HG02588 (cell line): Measurements from ENCODE around the gene SMOC2.
"Not testable (repeated sequence)": the region's sequence is repeated elsewhere in the genome, so short reads cannot be mapped to it uniquely, and the experiment has no call there.

Source experiments
- ATAC-seq: cut with Tn5 transposase; IDR thresholded peaks from one replicate; pipeline ENCODE4 v1.9.1; 2021; ENCODE audit warnings: mild to moderate bottlenecking, moderate library complexity; ENCODE audit not compliant: unreplicated experiment

The SMOC2 gene

DNA sequence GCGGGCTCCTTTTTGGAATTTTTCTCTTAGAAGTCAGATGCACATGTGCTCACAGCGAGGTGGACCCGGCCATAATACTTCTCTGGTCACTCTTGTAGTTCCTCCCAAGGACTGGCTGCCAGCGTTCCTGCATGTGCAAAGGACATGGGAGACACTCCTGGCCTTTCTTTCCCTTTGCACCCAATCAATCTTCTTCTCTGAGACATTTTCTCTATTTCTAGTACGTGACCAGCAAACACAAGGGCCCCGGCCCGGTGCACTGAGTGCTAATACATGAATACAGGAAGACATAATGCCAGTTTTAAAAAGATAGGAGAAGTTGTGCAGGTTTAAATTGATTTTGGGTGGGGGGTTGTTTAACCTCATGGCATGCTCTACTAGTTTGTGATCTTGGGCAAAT, 233.6 kb downstream of the SMOC2 start:
- no peak for ATAC-seq

- no peak for ATAC-seq
These were observed 234.4 kb downstream of the SMOC2 start for GRCh38 chr6:168675375-168675774.

DNA sequence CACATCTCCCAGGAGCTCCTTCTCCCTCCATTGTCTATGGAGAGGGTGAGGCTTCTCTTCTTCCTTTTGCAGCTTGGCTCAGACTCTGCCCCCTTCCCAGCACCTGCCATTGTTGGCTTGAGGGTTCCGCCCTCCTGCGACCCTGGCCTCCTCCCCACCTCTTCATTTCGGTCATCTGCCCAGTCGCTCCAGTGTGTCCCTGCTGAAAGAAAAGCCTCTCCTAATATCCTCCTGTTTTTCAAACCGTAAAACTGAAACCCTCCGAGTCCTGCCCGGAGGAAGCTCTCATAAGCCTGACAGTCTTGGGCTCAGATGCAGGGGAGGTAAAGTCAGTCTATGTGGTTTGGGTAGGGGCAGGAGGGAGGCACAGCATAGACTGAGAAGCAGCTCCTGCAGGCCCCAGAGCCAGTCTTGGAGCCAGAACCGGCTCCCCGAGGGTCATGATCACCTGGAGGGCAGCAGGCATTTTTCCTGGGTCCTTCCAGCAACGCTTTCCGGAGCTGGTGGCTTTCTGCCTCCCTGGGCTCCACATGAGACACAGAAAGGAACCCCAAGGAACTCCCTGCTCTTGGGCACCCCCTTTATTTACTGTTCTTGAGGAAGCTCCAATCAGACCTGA, 235.1 kb downstream of the SMOC2 start:
- ATAC-seq: no peak

DNA sequence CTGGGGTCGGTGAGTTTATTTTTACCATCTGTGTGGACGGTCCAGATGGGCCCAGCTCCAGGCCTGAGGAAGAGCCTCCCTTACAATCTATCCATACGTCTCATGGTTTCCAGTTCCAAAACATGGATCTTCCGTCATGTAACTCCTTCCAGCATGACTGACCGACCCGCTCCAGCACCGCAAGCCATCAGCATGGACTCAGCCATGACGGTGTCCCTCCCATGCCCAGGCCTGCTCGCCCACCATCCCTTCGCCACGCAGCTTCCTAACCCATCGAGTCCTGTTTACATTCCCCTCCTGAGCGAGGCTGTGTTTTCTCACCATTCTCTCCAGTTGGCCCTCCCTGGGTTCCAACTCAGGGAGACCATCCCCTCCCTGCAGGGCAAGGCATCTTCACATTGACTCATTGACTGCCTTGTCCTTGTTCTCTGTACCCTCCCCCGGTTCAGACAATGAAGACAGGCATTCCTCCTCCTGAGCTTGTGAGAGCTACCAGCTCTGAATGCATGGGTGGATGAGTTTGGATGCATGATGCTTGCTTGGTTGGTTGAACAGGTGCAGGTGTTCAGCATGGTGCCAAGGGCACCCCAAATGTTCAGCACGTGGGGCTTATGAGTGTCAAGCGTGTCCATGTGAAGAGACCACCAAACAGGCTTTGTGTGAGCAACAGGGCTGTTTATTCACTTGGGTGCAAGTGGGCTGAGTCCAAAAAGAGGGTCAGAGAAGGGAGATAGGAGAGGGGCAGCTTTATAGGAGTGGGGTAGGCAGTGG, 235.8 kb downstream of the SMOC2 start:
- no peak for ATAC-seq

DNA sequence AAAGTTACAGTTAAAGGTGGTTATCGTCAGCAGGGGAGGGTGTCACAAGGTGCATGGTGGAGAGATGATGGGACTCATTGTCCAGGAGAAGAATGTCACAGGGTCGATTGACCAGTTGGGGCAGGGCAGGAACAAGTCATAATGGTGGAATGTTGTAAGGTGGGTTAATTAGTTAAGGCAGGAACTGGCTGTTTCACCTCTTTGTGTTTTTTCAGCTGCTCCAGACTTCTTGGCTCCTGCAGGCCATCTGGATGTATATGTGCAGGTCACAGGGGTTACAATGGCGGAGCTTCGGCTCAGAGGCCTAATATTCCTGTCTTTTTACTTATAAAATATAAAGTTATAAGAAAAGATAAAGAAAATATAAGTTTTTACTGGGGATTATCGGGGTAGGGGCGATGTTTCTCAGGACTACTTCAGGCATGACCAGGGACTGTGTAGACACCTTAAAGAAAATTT, 236.4 kb downstream of the SMOC2 start:
- not testable (repeated sequence) for ATAC-seq

DNA sequence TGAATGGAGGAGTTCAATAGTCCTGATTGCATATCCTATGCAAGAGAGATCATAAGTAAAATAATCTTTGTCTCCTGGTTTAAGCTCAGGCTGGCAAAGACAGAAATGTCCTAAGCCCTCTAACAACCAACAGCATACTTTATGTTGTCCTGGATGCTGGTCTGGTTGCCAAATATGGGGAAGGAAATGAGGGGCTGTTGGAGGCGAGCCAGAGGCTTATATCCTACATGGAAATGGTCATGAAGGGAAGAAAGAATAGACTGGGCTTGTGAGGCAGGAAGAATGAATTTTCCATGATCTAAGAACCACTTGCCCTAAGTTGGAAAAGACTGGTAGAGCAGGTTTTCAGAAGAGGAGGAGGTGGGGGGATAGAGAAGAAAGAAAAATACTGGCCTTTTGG, 237.1 kb downstream of the SMOC2 start:
- ATAC-seq: no peak

- ATAC-seq: no peak
These were observed 237.6 kb downstream of the SMOC2 start for GRCh38 chr6:168678588-168678987.

DNA sequence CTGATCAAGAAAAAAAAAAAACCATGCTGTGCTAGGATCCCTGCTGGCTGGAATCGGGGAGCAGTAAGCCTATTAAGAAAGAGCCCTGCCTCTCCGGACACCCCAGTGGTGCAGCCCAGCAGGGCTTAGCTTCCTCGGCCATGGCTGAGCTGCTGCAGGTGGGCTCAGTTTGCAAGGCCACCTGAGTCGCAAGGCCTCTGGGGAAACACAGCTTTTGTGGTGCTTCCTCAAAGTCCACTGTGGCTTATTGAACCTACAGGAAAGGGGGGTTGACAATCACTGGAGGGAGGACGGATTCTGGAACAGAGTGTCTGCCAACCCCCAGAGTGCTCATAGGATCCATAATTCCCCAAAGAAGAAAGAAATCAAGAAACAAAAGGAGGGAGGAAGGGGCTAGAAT, 240.8 kb downstream of the SMOC2 start:
- ATAC-seq: no peak

GRCh38 chr6:168683621-168684020, 242.6 kb downstream of the SMOC2 start:
- ATAC-seq: no peak

- no peak for ATAC-seq
These were observed 243.5 kb downstream of the SMOC2 start for GRCh38 chr6:168684471-168684870.

GRCh38 chr6:168684906-168685305, 243.9 kb downstream of the SMOC2 start:
- no peak for ATAC-seq

DNA sequence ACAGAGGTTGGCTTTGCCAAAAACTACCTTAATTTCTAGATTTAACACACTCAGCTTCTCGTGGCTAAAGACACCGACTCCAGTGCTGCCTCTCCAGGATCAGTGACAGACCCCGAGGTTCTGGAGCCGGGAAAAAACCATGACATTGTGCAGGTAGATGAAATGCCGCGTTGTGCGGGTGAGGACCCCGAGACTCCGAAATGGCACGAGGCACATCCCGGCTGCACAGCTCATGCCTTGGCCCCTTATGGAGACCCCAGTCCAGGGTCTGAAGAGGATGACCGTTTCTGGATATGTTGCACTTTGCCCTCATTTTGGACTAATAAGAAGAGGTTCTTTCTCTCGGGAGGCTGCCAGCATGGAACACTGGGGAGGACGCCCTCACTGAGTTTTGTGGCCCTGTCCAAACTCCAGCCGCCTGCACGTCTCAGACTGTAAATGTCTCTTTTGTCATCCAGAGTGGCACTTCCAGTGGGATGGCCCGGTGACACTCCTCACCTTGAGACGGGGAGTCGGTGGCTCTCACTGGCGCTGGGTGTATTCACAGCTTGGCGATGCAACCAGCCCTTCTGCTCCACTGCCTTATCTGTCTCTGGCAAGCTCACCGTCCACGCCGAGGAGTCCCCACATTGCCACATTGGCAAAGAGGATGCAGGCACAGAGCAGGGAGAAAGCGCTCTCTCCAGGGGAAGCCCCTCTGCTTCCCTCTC, 245.2 kb downstream of the SMOC2 start:
- ATAC-seq: no peak

DNA sequence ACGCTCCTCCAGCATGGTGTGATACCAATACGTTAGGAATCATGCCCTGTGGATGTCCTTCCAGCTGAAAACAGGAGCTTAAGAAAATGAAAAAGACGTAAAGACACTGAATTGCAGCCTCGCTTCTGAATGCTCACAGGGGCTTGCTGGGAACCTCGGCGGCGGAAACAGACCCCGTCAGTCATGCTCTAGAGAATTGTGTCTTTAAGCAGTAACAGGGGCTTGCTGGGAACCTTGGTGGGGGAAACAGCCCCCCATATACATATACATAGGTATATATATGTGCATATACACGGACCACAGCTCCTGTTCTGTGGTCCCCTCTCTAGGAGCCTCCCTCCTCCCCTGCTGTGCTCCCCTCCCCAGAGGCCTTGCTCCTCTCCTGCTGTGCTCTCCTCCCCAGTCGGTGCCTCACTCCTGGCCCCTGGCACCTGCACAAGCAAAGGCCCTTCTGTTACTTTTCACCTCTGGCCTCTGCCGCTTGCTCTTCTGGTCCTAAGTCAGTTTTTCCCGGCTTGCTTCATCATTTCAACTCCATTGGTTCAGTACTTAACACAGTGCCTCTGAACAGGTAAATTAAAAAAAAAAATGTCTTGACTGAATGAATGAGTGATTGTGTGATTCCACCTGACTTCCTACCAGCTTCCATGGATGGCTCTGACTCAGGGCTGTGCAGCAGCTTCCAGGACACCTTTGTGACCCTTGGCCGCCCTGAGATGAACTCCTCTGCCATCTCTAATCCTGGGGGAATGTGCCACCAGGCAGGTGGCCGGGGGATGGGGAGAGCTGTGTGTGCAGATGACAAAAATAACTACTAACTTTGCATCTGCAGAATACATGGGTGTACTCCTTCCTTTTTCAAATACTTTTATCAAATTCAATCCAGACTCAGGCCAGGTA, 246.1 kb downstream of the SMOC2 start:
- ATAC-seq: no peak

DNA sequence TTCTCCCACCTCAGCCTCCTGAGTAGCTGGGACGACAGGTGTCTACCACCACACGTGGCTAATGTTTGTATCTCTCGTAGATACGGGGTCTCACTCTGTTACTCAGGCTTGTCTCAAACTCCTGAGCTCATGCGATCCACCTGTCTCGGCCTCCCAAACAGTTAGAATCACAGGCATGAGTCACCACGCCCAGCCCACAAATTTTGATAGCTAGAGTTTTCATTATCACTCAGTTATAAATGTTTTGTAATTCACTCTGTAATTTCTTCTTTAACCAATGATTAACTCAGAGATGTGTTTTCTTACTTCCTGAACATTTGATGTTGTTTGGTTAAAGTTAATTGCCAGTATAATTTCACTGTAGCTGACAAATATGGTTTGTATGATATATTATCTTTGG, 249.3 kb downstream of the SMOC2 start:
- ATAC-seq: no peak

DNA sequence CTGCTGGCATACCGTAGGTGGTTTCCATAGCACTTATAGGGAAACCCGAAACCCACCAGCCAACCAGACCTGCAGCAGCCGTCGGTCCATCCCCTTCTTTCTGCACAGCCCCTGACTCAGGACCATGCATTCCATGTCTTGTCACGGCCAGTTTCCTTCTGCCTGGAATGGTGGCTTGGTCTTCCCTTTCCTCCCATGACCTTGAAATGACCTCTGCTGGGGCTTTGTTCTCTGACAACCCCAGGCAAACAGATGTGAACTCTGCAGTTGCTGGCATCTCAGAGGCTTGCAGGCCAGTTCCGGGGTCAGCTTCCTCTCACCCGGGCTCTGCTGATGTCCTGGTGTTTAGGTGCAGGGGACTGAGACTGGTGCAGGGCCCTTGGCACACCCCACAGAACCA, 250.8 kb downstream of the SMOC2 start:
- ATAC-seq: no peak

DNA sequence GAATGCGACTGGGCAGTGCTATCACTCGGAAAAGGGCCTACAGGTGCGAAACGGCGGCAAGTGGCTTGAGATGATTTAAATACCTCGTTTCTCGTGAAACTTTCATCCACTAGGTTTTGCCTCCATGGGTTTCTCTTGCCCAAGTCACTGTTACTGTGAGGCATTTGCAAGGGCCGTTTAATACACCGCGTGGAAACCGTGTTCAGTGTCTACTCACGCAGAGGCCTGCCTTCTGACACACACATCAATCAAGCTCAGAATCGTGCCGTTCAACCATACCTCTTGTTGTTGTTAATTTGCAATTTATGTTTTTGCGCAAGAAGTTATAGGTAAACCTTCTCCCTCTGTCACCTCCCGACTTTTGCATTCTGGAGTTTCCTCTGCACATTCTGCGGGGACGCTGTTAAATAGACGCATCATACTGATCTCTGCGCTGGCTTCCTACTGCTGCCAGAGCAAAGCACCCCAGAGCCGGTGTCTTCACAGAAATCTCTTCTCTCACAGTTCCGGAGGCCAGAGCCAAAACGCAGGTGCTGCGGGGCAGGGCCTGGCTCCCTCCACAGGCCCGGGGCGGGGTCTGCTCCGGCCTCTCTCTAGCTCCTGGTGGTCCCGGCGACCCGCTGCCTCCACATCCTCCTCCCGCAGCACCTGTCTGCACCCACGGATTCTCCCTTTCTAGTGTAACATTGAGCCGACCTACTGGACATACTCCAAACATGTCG, 251.4 kb downstream of the SMOC2 start:
- no peak for ATAC-seq

GRCh38 chr6:168692915-168693257, 251.9 kb downstream of the SMOC2 start:
- not testable (repeated sequence) for ATAC-seq

GRCh38 chr6:168694797-168695196, 253.8 kb downstream of the SMOC2 start:
- ATAC-seq: not testable (repeated sequence)

- no peak for ATAC-seq
These were observed 254.7 kb downstream of the SMOC2 start for GRCh38 chr6:168695701-168696100.

- no peak for ATAC-seq
These were observed 257.9 kb downstream of the SMOC2 start for GRCh38 chr6:168698923-168699322.
